Measurements from ENCODE around the gene CNTFR. TPM values are rescaled to one million over a fixed set of nuclear protein-coding genes. Genes with fewer than 3 reads are reported as not detected.

Gene CNTFR
- total and polyA plus RNA-seq, 10 of the 15 experiments (the other 5 are each of a cell fraction or from before 2014, with no cell fraction given), result not detected

DNA sequence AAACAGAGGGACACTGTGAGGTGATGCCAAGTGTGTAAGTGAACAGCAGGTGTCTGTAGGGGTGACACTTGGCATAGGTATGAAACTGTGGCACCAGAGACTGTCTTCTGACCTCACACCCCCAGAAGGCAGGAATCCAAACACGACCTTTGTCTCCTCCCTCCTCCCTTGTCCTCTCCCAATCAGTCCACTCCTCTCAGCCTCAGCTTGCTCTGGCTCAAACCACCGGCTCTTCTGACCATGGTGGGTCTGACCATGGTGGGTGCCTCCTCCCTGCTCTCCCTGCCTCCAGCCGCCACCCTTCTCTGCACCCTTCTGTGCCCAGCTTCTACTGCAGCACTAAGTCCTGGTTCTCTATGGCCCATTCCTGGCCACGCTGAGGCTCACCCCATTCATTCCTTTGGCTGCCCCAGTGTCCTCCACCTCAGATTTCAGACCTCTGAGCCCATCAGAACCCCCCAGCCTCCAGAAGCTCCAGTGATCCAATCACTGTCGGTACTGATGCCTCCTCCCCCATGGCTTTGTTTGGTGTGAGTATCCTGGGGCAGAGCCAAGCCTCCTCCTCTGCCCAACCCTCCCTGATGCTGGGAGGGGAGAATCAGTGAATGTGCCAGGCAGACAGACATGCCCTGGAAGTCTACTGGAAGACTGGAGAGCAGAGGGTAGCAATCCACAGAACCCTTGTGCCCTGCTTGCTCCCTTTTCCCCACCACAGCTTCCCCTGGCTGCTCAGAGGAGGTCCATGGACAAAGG lies 41.1 kb upstream of the CNTFR start (continued):
- TF ChIP-seq ASH2L (IDR thresholded peaks at IDR 0.05; ENCODE audit: borderline replicate concordance, low read depth) (no peak), YBX1 (IDR thresholded peaks at IDR 0.05) (no peak), TCF3 (IDR thresholded peaks at IDR 0.05; ENCODE audit: borderline replicate concordance, insufficient read depth, low read depth, low read length) (no peak), KDM1A (IDR thresholded peaks at IDR 0.05; ENCODE audit: borderline replicate concordance) (no peak)

DNA sequence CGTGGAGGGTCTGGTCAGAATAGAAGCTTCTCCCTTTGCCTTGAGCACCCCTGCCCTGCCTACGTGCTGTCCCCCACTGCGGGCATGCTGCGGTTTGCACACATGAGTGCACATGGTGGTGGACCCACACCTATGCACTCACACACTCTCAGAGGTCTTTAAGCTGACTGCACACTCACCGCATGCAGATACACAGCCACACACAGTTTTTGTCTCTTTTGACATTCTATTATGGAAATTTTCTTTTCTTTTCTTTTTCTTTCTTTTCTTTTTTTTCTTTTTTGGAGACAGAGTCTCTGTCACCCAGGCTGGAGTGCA lies 39.9 kb upstream of the CNTFR start:
- peak overlapping the region; percentile 71 for H3K4me2 ChIP-seq (ENCODE audit: control insufficient read depth, insufficient read depth)
- H3K4me3 ChIP-seq, result peak overlapping the region; percentile 32; the same call in 1 of the 2 replicates
- no peaks in the 10 kb centered on the region for H3K79me2 ChIP-seq (ENCODE audit: control insufficient read depth, insufficient read depth, low read length)
- ATAC-seq (no peak), DNase-seq (ENCODE audit: low read depth, low spot score) (no peak), FAIRE-seq (no peak)
- no peaks in the 10 kb centered on the region for H3K9me3 ChIP-seq (replicated peaks; ENCODE audit: control insufficient read depth, insufficient read depth, low read length)
- no peaks in the 10 kb centered on the region; a peak in 2 of 4 replicates for H3K36me3 ChIP-seq (ENCODE audit: control insufficient read depth in 2 of 2, insufficient read depth in 2 of 2, low read length in 1 of 2)
- H3K9ac ChIP-seq (ENCODE audit: control insufficient read depth, insufficient read depth, low read length), result no peak overlapping the region
- H2AFZ ChIP-seq (ENCODE audit: control insufficient read depth, low read depth, low read length), result no peak overlapping the region
- RAD21 ChIA-PET (ENCODE audit: unreplicated experiment), result no interaction called here
- SMC1A ChIA-PET (ENCODE audit: uncharacterized antibody, unreplicated experiment), result no interaction called here
- in situ Hi-C loops (cut with MboI), result no loop called here
- H3K4me1 ChIP-seq (ENCODE audit: control insufficient read depth, insufficient read depth, low read length), result peaks cover 4% of the 10 kb centered on the region; the same call in 1 of the 2 replicates
- POLR2A ChIA-PET, result interaction anchor here (1.5 kb wide), 1 partner anchor 8 kb away, joined by 4 read pairs; the partner anchor contains the start of gene SIGMAR1
- H3K27ac ChIP-seq (ENCODE audit: control insufficient read depth, insufficient read depth), result no peak overlapping the region
- no TSS peak for BruUV-seq (replicated peaks)
- CTCF ChIA-PET, result interaction anchor here (1.2 kb wide), 1 partner anchor 16 kb away, joined by 3 read pairs; no protein-coding TSS in a partner anchor
- 2% methylated on average over 5 of the region's 5 CpGs for WGBS (ENCODE audit: insufficient coverage, insufficient replicate concordance, low lambda C conversion rate, missing lambda C conversion rate)
- no peaks in the 10 kb centered on the region; the same call in none of the 2 replicates for H4K20me1 ChIP-seq (ENCODE audit: control insufficient read depth, insufficient read depth)
- peaks cover 14 to 19% of the 10 kb centered on the region in 2 experiments for H3K27me3 ChIP-seq (replicated peaks in 1 of 2; ENCODE audit: control insufficient read depth in 2 of 2, insufficient read depth in 2 of 2, low read length in 1 of 2)
- intact Hi-C loops (cut with micrococcal nuclease; ENCODE audit: unreplicated experiment), result no loop called here
- TF ChIP-seq PML (IDR thresholded peaks at IDR 0.05; ENCODE audit: low read length) (no peak), ESRRA (IDR thresholded peaks at IDR 0.05; ENCODE audit: low read length) (no peak), WRNIP1 (IDR thresholded peaks at IDR 0.05; ENCODE audit: borderline replicate concordance, low read depth, low read length) (no peak), KLF5 (IDR thresholded peaks at IDR 0.05; ENCODE audit: partially characterized antibody) (no peak), RUNX3 (IDR thresholded peaks at IDR 0.05; ENCODE audit: low read length) (no peak), TCF7 (IDR thresholded peaks at IDR 0.05; ENCODE audit: borderline replicate concordance) (no peak), IKZF2 (IDR thresholded peaks at IDR 0.05) (no peak), ZNF274 (IDR thresholded peaks at IDR 0.05; ENCODE audit: insufficient read depth, insufficient read length) (no peak), ASH2L (IDR thresholded peaks at IDR 0.05; ENCODE audit: borderline replicate concordance, low read depth) (no peak), MEF2A (IDR thresholded peaks at IDR 0.05; ENCODE audit: insufficient read depth, low read depth, low read length) (no peak), TBL1XR1 (IDR thresholded peaks at IDR 0.05; ENCODE audit: low read depth, low read length) (no peak), ETV6 (conservative IDR thresholded peaks at IDR 0.05 in 1 of 2, IDR thresholded peaks at IDR 0.05 in 1 of 2; ENCODE audit: borderline replicate concordance in 1 of 2, low read depth in 1 of 2) (no peak)
- TF ChIP-seq, protein P1, sequence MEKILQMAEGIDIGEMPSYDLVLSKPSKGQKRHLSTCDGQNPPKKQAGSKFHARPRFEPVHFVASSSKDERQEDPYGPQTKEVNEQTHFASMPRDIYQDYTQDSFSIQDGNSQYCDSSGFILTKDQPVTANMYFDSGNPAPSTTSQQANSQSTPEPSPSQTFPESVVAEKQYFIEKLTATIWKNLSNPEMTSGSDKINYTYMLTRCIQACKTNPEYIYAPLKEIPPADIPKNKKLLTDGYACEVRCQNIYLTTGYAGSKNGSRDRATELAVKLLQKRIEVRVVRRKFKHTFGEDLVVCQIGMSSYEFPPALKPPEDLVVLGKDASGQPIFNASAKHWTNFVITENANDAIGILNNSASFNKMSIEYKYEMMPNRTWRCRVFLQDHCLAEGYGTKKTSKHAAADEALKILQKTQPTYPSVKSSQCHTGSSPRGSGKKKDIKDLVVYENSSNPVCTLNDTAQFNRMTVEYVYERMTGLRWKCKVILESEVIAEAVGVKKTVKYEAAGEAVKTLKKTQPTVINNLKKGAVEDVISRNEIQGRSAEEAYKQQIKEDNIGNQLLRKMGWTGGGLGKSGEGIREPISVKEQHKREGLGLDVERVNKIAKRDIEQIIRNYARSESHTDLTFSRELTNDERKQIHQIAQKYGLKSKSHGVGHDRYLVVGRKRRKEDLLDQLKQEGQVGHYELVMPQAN (conservative IDR thresholded peaks at IDR 0.05), result no peak
- TF ChIP-seq, protein P2, sequence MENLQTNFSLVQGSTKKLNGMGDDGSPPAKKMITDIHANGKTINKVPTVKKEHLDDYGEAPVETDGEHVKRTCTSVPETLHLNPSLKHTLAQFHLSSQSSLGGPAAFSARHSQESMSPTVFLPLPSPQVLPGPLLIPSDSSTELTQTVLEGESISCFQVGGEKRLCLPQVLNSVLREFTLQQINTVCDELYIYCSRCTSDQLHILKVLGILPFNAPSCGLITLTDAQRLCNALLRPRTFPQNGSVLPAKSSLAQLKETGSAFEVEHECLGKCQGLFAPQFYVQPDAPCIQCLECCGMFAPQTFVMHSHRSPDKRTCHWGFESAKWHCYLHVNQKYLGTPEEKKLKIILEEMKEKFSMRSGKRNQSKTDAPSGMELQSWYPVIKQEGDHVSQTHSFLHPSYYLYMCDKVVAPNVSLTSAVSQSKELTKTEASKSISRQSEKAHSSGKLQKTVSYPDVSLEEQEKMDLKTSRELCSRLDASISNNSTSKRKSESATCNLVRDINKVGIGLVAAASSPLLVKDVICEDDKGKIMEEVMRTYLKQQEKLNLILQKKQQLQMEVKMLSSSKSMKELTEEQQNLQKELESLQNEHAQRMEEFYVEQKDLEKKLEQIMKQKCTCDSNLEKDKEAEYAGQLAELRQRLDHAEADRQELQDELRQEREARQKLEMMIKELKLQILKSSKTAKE (IDR thresholded peaks at IDR 0.05; ENCODE audit: low read depth, poor library complexity, severe bottlenecking), result no peak
- TF ChIP-seq, protein P3, sequence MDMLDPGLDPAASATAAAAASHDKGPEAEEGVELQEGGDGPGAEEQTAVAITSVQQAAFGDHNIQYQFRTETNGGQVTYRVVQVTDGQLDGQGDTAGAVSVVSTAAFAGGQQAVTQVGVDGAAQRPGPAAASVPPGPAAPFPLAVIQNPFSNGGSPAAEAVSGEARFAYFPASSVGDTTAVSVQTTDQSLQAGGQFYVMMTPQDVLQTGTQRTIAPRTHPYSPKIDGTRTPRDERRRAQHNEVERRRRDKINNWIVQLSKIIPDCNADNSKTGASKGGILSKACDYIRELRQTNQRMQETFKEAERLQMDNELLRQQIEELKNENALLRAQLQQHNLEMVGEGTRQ (IDR thresholded peaks at IDR 0.05; ENCODE audit: borderline replicate concordance, low read depth, low read length), result no peak
